GM12892 (cell line): ENCODE results near the gene FBXO22.

Experiments used
- DNase-seq: peaks from one replicate; pipeline ENCODE4 v3.0.0; 2011; ENCODE audit not compliant: insufficient read length
- FAIRE-seq: peaks from 2 replicates; lab custom pipeline; 2011; peaks lifted over from hg19 to GRCh38; lab: Jason Lieb, UNC
- POLR2A ChIP-seq: IDR thresholded peaks from 2 replicates; pipeline ENCODE4 v1.6.1; 2011; ENCODE audit warnings: low read depth, low read length, control low read depth
- POLR2AphosphoS5 ChIP-seq: IDR thresholded peaks from 2 replicates; pipeline ENCODE4 v1.6.1; 2011; ENCODE audit warnings: low read depth, low read length, control low read depth
- TAF1 ChIP-seq: IDR thresholded peaks from 2 replicates; pipeline ENCODE4 v1.6.1; 2011; ENCODE audit warnings: low read depth, mild to moderate bottlenecking, control low read depth, low read length, borderline replicate concordance

The FBXO22 gene

DNA sequence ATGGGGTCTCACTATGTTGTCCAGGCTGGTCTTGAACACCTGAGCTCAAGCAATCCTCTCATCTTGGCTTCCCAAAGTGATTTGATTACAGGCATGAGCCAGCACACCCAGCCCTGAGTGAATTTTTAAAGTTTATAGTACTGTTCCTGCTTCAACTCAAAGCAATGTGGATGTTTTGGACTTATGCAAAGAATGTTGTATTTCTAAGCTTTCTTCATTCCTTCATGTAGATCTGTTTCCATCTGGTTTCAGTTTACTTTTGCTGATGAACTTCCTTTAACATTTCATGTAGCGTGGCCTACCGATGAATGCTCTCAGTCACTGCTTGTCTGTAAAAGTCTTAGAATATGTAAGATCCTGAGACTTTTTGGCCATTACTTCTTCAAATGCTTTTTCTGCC, 85.4 kb downstream of the FBXO22 start:
- no peak for DNase-seq
- TF ChIP-seq TAF1 (no peak), POLR2AphosphoS5 (no peak), POLR2A (no peak)
- no peak for FAIRE-seq

DNA sequence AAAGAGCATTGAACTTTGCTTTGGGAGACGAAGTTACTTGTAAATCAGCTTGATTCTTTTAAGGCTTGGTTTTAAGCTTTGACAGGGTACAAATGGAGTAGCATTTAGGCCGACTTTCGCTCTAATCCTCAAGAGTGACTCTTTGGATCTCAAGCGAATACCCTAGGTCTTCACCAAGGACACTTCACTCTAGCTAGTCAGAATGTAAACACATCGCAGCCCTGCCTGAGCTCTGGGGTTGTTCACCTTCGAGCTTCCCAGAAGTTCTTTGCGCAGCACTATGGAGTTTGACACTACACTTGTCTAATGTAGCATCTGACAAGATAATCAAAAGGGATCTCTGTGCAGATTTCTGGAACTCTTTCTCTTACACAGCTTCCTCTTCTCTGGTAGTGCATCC, 86.2 kb downstream of the FBXO22 start:
- no peak for FAIRE-seq

More for the DNA sequence above, 86.2 kb downstream of the FBXO22 start:
- TF ChIP-seq POLR2AphosphoS5 (no peak), TAF1 (no peak), POLR2A (no peak)
- DNase-seq: no peak
